Measurements from ENCODE around the gene MRPL36. TPM values are rescaled to one million over a fixed set of nuclear protein-coding genes. Genes with fewer than 3 reads are reported as not detected.

Gene MRPL36
- total and polyA plus RNA-seq, 2 experiments from 2014 or later: 47.5 to 149 TPM

DNA sequence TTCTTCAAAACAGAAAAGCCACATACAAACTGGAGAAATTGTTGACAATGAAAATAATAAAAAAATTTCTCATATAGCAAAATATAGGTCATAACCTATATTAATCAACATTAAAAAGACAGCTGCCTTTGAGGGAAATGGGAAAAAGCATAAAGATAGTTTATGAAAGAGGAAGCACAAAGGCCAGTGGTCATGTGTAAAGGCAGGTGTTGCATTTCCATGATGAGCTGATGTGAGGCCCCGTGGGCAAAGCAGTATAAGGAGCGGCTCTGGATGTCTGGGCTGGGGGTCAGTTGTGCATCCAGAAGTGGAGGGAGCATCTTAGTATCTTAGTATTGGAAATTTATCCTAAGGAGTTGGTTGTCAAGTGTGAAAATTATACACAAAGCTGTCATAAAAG, 19.8 kb upstream of the MRPL36 start:
- peaks cover 24% of the 10 kb centered on the region for H3K4me1 Mint-ChIP-seq
- Histone ChIP-seq H2AFZ (no peak overlapping the region), H3K4me2 (no peak overlapping the region), H3K27ac (ENCODE audit: low read depth) (no peak overlapping the region), H4K20me1 (replicated peaks; ENCODE audit: insufficient read depth) (peaks cover 4% of the 10 kb centered on the region), H3K4me3 (no peak overlapping the region), H3K4me1 (ENCODE audit: insufficient read depth) (0 out of 2 replicates have a peak, but pooled peaks cover 5% of the 10 kb centered on the region), H3K79me2 (replicated peaks; ENCODE audit: insufficient read depth) (peaks cover 15% of the 10 kb centered on the region), H3F3A (replicated peaks; ENCODE audit: low read depth) (no peaks in the 10 kb centered on the region; the same call in 1 of the 2 replicates), H3K36me3 (ENCODE audit: insufficient read depth) (peaks cover 21% of the 10 kb centered on the region), H3K9me2 (ENCODE audit: insufficient read depth) (no peaks in the 10 kb centered on the region), H3K27me3 (ENCODE audit: insufficient read depth) (no peaks in the 10 kb centered on the region)
- H3K9me3 Mint-ChIP-seq: no peaks in the 10 kb centered on the region
- H3K4me3 Mint-ChIP-seq: no peak overlapping the region
- TF ChIP-seq, protein P1, sequence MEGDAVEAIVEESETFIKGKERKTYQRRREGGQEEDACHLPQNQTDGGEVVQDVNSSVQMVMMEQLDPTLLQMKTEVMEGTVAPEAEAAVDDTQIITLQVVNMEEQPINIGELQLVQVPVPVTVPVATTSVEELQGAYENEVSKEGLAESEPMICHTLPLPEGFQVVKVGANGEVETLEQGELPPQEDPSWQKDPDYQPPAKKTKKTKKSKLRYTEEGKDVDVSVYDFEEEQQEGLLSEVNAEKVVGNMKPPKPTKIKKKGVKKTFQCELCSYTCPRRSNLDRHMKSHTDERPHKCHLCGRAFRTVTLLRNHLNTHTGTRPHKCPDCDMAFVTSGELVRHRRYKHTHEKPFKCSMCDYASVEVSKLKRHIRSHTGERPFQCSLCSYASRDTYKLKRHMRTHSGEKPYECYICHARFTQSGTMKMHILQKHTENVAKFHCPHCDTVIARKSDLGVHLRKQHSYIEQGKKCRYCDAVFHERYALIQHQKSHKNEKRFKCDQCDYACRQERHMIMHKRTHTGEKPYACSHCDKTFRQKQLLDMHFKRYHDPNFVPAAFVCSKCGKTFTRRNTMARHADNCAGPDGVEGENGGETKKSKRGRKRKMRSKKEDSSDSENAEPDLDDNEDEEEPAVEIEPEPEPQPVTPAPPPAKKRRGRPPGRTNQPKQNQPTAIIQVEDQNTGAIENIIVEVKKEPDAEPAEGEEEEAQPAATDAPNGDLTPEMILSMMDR (conservative IDR thresholded peaks at IDR 0.05; ENCODE audit: low read depth in 2 of 2): no peak
- TF ChIP-seq, protein P2, sequence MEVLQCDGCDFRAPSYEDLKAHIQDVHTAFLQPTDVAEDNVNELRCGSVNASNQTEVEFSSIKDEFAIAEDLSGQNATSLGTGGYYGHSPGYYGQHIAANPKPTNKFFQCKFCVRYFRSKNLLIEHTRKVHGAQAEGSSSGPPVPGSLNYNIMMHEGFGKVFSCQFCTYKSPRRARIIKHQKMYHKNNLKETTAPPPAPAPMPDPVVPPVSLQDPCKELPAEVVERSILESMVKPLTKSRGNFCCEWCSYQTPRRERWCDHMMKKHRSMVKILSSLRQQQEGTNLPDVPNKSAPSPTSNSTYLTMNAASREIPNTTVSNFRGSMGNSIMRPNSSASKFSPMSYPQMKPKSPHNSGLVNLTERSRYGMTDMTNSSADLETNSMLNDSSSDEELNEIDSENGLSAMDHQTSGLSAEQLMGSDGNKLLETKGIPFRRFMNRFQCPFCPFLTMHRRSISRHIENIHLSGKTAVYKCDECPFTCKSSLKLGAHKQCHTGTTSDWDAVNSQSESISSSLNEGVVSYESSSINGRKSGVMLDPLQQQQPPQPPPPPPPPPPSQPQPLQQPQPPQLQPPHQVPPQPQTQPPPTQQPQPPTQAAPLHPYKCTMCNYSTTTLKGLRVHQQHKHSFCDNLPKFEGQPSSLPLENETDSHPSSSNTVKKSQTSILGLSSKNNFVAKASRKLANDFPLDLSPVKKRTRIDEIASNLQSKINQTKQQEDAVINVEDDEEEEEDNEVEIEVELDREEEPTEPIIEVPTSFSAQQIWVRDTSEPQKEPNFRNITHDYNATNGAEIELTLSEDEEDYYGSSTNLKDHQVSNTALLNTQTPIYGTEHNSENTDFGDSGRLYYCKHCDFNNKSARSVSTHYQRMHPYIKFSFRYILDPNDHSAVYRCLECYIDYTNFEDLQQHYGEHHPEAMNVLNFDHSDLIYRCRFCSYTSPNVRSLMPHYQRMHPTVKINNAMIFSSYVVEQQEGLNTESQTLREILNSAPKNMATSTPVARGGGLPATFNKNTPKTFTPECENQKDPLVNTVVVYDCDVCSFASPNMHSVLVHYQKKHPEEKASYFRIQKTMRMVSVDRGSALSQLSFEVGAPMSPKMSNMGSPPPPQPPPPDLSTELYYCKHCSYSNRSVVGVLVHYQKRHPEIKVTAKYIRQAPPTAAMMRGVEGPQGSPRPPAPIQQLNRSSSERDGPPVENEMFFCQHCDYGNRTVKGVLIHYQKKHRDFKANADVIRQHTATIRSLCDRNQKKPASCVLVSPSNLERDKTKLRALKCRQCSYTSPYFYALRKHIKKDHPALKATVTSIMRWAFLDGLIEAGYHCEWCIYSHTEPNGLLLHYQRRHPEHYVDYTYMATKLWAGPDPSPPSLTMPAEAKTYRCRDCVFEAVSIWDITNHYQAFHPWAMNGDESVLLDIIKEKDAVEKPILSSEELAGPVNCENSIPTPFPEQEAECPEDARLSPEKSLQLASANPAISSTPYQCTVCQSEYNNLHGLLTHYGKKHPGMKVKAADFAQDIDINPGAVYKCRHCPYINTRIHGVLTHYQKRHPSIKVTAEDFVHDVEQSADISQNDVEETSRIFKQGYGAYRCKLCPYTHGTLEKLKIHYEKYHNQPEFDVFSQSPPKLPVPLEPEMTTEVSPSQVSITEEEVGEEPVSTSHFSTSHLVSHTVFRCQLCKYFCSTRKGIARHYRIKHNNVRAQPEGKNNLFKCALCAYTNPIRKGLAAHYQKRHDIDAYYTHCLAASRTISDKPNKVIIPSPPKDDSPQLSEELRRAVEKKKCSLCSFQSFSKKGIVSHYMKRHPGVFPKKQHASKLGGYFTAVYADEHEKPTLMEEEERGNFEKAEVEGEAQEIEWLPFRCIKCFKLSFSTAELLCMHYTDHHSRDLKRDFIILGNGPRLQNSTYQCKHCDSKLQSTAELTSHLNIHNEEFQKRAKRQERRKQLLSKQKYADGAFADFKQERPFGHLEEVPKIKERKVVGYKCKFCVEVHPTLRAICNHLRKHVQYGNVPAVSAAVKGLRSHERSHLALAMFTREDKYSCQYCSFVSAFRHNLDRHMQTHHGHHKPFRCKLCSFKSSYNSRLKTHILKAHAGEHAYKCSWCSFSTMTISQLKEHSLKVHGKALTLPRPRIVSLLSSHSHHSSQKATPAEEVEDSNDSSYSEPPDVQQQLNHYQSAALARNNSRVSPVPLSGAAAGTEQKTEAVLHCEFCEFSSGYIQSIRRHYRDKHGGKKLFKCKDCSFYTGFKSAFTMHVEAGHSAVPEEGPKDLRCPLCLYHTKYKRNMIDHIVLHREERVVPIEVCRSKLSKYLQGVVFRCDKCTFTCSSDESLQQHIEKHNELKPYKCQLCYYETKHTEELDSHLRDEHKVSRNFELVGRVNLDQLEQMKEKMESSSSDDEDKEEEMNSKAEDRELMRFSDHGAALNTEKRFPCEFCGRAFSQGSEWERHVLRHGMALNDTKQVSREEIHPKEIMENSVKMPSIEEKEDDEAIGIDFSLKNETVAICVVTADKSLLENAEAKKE (CRISPR knock-in tag; IDR thresholded peaks at IDR 0.05): no peak
- TF ChIP-seq ZNF331 (CRISPR knock-in tag; IDR thresholded peaks at IDR 0.05; ENCODE audit: low read depth): no peak
- no peak for TF ChIP-seq EZH2 (IDR thresholded peaks at IDR 0.05; ENCODE audit: low read depth, unreplicated experiment)
- no peak for TF ChIP-seq EZH2phosphoT487 (IDR thresholded peaks at IDR 0.05; ENCODE audit: unreplicated experiment)
- no peak for TF ChIP-seq CREB1 (CRISPR knock-in tag; IDR thresholded peaks at IDR 0.05; ENCODE audit: low read depth)
- no peak for TF ChIP-seq POLR2AphosphoS5 (IDR thresholded peaks at IDR 0.05; ENCODE audit: low read depth)
- TF ChIP-seq ZNF114 (CRISPR knock-in tag; IDR thresholded peaks at IDR 0.05): no peak
- no peak for TF ChIP-seq STAT1 (IDR thresholded peaks at IDR 0.05; ENCODE audit: unreplicated experiment)
- TF ChIP-seq JUNB (IDR thresholded peaks at IDR 0.05; ENCODE audit: unreplicated experiment): no peak
- TF ChIP-seq, protein P3, sequence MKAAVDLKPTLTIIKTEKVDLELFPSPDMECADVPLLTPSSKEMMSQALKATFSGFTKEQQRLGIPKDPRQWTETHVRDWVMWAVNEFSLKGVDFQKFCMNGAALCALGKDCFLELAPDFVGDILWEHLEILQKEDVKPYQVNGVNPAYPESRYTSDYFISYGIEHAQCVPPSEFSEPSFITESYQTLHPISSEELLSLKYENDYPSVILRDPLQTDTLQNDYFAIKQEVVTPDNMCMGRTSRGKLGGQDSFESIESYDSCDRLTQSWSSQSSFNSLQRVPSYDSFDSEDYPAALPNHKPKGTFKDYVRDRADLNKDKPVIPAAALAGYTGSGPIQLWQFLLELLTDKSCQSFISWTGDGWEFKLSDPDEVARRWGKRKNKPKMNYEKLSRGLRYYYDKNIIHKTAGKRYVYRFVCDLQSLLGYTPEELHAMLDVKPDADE (IDR thresholded peaks at IDR 0.05): no peak
- no peak for TF ChIP-seq NANOG (IDR thresholded peaks at IDR 0.05; ENCODE audit: borderline replicate concordance)
- H3K36me3 Mint-ChIP-seq (ENCODE audit: low read depth): peaks cover 83% of the 10 kb centered on the region
- no peak for DNase-seq (ENCODE audit: low spot score)
- H3K27me3 Mint-ChIP-seq (ENCODE audit: insufficient read depth, low read depth, poor library complexity): peaks cover 13% of the 10 kb centered on the region
- H3K27ac Mint-ChIP-seq: no peak overlapping the region
- ATAC-seq: no peak

Measured in GM23338 (cell line).